CD4-positive, alpha-beta T cell treated with Interleukin-17A for 1 hour (primary cell): ENCODE measurements around the gene KRTAP9-7.

ENCODE experiments used
- DNase-seq: peaks from one replicate; pipeline ENCODE4 v3.0.0-alpha.2; 2020

KRTAP9-7 gene

GRCh38 chr17:41322903-41323895, 47.7 kb downstream of the KRTAP9-7 start:
- DNase-seq: no peak

GRCh38 chr17:41324180-41325075, 48.9 kb downstream of the KRTAP9-7 start:
- DNase-seq: peak; percentile 29

GRCh38 chr17:41325126-41325525, 49.6 kb downstream of the KRTAP9-7 start:
- no peak for DNase-seq

GRCh38 chr17:41325611-41326010, 50.1 kb downstream of the KRTAP9-7 start:
- no peak for DNase-seq
